GM12873 (cell line): ENCODE measurements around the gene MYO1C.

Experiments used
- TF ChIP-seq, protein P1 (sequence below): IDR thresholded peaks from 2 replicates; pipeline ENCODE4 v1.5.1; 2012; ENCODE audit warnings: low read depth, mild to moderate bottlenecking, moderate library complexity, low read length, control low read depth; ENCODE audit not compliant: insufficient read depth; ENCODE audit errors: missing control alignments

The MYO1C gene

DNA sequence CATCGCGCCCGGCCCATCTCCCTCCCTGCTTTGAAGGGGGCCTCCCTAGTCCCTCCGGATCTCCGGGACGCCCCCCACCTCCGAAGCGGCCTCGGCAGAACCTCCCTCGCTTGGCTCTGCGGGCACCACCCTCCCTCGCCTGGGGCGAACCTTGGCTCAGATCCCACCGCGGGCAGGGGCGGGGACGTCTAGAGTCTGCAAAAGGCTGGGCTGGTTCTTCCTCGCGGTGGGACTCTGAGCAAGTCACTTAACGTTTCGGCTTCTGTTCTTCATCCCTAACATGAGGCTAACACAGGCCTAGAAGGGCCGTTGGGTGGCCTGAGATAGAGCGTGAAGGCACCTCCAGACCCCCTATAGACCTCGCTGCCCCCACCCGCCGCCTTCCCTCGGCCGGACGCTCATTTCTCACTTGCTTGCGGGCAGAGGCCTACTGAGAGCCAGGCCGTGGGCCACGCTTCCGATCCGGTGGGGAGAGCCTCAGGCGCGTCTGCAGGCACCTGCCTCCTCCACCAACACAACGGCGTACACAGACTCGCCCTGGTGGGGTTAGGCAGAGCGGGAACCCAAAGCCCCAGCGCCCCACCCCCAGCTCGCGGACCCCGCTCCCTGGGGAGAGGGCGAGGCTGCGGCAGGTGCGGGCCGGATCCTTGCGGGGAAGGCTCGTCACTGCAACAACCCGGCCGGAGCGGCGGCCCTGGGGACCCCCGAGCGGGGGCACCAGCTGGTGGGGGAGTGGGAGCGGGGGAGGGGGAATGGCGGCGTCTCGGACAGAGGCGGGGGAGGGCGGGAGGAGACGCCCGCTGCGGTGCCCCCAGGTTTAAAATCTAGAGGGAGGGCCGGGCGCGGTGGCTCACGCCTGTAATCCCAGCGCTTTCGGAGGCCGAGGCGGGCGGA lies 5.4 kb downstream of the MYO1C start:
- TF ChIP-seq, protein P1, sequence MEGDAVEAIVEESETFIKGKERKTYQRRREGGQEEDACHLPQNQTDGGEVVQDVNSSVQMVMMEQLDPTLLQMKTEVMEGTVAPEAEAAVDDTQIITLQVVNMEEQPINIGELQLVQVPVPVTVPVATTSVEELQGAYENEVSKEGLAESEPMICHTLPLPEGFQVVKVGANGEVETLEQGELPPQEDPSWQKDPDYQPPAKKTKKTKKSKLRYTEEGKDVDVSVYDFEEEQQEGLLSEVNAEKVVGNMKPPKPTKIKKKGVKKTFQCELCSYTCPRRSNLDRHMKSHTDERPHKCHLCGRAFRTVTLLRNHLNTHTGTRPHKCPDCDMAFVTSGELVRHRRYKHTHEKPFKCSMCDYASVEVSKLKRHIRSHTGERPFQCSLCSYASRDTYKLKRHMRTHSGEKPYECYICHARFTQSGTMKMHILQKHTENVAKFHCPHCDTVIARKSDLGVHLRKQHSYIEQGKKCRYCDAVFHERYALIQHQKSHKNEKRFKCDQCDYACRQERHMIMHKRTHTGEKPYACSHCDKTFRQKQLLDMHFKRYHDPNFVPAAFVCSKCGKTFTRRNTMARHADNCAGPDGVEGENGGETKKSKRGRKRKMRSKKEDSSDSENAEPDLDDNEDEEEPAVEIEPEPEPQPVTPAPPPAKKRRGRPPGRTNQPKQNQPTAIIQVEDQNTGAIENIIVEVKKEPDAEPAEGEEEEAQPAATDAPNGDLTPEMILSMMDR, result no peak

DNA sequence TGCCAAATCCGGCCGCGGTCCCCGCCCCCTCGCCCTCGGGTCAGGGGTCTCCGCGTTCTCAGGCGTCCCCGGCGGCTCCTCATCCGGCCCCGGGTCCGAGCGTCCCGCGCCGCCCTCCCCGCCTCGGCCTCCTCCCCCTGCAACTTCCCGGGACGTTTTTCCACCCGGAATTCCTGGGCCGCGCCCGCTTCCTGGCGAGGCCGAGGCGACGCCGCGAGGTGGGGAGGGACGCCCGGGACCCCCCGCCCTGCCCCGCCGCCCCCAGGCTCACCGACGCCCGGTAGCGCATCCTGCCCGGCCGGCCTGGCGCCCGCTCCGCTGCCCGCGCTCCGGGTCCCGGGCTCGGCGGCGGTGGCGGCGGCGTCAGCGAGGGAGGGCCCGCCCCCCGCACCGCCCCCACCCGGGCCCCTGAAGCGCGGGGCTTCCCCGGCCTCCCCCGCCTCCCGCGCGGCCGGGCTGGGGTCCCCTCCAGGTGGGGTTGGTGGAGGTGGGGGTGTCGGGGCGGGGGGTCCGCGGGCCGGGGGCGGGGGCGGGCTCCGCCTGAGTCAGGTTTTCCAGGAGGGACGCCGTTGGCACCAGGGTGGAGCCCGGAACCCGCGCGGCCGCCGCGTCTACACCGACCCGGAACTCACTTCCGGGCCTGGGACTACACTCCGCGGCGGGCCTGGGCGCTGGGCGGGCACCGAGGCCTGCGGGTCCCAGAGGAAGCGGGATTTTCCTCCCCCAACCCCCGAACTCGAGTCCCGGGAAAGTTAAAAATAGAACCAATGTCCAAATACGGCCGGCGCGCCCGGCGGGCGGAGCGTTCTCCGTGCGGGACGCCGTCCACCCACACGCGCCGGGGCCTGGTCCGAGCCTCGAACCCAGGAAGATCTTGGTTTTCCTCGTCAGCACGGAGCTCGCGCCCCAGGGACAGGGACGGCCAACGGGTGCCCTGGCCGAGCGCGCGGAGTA lies 6.8 kb downstream of the MYO1C start:
- TF ChIP-seq, protein P1, result no peak

DNA sequence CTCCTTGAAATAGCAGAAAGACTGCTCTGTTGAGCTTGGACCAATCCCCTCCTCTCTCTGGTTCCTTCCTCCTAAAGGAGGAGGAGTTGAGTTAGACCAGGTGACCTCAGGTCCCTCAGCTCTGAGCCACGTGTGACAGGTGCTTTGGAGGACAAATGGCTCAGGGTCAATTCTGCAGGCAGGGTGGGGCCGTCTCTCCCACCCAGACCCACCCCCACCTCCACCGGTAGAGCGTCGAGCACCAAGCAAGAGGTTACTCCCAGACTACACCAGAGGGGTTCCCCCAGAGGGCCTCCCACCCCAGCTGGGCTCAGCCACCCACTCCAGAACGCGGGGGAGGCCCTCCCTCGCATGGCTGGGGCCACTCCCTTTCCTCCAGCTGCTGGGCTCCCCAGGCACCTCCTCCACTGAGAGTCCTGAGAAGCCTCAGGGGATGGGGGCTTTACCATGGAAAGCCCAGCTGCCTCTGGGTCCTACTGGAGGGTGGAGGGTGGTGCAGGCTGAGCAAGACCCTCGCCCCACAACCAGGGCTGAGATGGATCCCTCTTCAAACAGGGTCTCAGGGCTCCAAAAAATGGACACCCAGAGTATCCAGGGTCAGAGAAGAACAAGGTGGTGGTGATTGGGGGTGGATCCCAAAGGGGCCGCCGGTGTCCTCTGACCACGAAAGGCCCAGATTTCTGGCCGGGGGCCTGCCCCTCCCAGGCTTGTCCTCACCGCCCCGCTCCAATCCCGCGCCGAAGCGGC lies 7.6 kb downstream of the MYO1C start:
- TF ChIP-seq, protein P1, result peak; percentile 27

DNA sequence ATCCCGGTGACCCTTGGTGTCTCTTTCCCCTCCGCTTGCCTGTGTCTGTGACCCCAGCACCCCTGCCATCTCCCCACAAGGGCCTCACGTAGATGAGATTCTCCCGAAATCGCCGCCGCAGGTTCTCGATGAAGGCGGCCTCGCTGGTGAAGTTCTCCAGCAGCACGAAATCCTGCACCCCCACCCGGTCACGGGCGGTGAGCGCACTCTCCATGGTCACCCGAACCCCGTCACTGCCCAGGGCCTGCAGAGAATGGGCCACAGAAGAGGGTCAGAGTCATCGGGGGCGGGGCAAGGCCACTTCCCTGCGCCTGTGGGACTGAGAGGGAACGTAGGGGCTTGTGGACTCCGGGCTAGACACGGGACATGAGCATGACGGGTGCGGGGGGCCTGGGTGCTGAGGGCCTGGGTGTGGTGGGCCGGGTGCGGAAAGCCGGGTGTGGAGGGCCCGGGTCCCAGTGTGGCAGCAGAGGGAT lies 8.4 kb downstream of the MYO1C start:
- TF ChIP-seq, protein P1, result no peak

DNA sequence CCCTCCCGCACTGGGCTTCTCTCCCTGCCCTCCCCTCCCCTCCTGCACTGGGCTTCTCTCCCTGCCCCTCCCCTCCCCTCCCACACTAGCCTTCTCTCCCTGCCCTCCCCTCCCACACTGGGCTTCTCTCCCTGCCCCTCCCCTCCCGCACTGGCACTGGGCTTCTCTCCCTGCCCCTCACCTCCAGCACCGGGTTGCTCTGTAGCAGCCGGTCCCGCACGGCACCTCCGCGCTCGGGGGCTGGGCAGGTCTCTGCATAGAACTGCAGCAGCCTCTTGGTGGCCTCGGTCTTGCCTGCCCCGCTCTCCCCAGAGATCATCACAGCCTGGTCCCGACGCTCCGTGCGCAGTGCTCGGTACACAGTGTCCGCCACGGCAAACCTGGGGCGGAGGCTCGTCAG lies 9.8 kb downstream of the MYO1C start:
- TF ChIP-seq, protein P1, result no peak

DNA sequence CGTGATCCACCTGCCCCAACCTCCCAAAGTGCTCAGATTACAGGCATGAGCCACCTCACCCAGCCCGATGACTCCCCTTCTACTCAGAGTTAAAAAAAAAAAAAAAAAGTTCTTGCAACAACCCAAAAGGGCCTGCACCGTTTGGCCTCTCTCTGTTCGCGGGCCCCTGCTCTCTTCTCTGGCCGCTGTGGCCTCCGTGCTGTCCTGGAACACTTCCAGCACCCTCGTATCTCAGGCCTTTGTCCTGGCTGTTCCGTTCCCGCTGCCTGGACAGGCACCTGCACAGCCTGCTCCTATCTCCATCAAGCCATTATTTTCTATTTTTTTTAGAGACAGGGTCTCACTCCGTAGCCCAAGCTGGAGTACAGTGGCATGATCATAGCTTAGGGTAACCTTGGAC lies 10.8 kb downstream of the MYO1C start:
- TF ChIP-seq, protein P1, result no peak
